Activated CD4-positive, alpha-beta T cell treated with anti-CD3 and anti-CD28 coated beads, Interleukin-2, amount 10 ng/mL, durations not matched to agents 24 days and 14 days (primary cell): ENCODE data around the gene USP4. TPM values are rescaled to one million over a fixed set of nuclear protein-coding genes. Genes with fewer than 3 reads are reported as not detected.
"Not testable (repeated sequence)": the region's sequence is repeated elsewhere in the genome, so short reads cannot be mapped to it uniquely, and the experiment has no call there.

Experiments used
- DNase-seq: peaks from one replicate; pipeline ENCODE4 v3.0.0; 2022
- H3K27ac Mint-ChIP-seq: one replicate; pipeline ENCODE4 v1.8.0; 2022; ENCODE audit warnings: mild to moderate bottlenecking, mixed read lengths
- H3K27me3 Mint-ChIP-seq: one replicate; pipeline ENCODE4 v1.8.0; 2022; ENCODE audit warnings: mixed read lengths
- H3K36me3 Mint-ChIP-seq: one replicate; pipeline ENCODE4 v1.8.0; 2022; ENCODE audit warnings: low read depth, mild to moderate bottlenecking, mixed read lengths
- H3K4me1 Mint-ChIP-seq: one replicate; pipeline ENCODE4 v1.8.0; 2021; ENCODE audit warnings: mixed read lengths
- H3K4me3 Mint-ChIP-seq: one replicate; pipeline ENCODE4 v1.8.0; 2022; ENCODE audit warnings: mild to moderate bottlenecking, moderate library complexity, mixed read lengths
- H3K9me3 Mint-ChIP-seq: one replicate; pipeline ENCODE4 v1.8.0; 2021; ENCODE audit warnings: mixed read lengths
- intact Hi-C: fragments of 100-400 bp; cut with micrococcal nuclease; formaldehyde crosslinking; loops from one replicate; pipeline ENCODE4 v1.15.1; 2023
- total RNA-seq: library from RNA; stranded (reverse); gene quantifications from 2 replicates; pipeline ENCODE4 v1.2.3, GENCODE V29; 2022

The USP4 gene
- total RNA-seq, 1 donor from 2014 or later, result 96.9 TPM

- peaks cover 25% of the 10 kb centered on the region for H3K4me1 Mint-ChIP-seq
- no peak for DNase-seq
- intact Hi-C loops, result no loop called here
- H3K9me3 Mint-ChIP-seq, result no peaks in the 10 kb centered on the region
- peaks cover 48% of the 10 kb centered on the region for H3K36me3 Mint-ChIP-seq
- H3K4me3 Mint-ChIP-seq, result no peak overlapping the region
- no peaks in the 10 kb centered on the region for H3K27me3 Mint-ChIP-seq
- no peak overlapping the region for H3K27ac Mint-ChIP-seq
Observed at GRCh38 chr3:49333916-49334633, 5.8 kb downstream of the USP4 start.

DNA sequence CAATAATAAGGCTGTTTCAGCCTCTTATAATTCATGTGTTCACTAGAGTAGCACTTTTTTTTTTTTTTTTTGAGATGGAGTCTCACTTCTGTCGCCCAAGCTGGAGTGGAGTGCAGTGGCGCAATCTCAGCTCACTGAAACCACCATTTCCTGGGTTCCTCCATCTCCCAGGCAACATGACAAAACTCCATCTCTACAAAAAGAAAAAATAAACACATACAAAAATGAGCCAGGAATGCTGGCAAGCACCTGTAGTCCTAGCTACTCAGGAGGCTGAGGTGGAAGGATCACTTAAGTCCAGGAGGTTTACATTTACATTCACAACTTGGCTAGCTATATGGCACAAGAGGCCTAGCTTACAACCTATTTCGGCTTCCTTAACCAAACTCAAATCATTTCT, 6.8 kb downstream of the USP4 start:
- peak overlapping the region; percentile 46 for H3K27ac Mint-ChIP-seq
- peaks cover 20% of the 10 kb centered on the region for H3K4me1 Mint-ChIP-seq
- no peaks in the 10 kb centered on the region for H3K9me3 Mint-ChIP-seq
- peak overlapping the region; percentile 43 for H3K4me3 Mint-ChIP-seq
- H3K27me3 Mint-ChIP-seq, result no peaks in the 10 kb centered on the region
- peak; percentile 65 for DNase-seq
- H3K36me3 Mint-ChIP-seq, result peaks cover 52% of the 10 kb centered on the region
- intact Hi-C loops, result no loop called here

GRCh38 chr3:49329186-49329585, 10.7 kb downstream of the USP4 start:
- H3K4me3 Mint-ChIP-seq, result no peak overlapping the region
- peaks cover 9% of the 10 kb centered on the region for H3K4me1 Mint-ChIP-seq
- H3K27me3 Mint-ChIP-seq, result no peaks in the 10 kb centered on the region
- intact Hi-C loops, result no loop called here
- no peaks in the 10 kb centered on the region for H3K9me3 Mint-ChIP-seq
- peaks cover 64% of the 10 kb centered on the region for H3K36me3 Mint-ChIP-seq
- DNase-seq, result no peak
- H3K27ac Mint-ChIP-seq, result no peak overlapping the region

DNA sequence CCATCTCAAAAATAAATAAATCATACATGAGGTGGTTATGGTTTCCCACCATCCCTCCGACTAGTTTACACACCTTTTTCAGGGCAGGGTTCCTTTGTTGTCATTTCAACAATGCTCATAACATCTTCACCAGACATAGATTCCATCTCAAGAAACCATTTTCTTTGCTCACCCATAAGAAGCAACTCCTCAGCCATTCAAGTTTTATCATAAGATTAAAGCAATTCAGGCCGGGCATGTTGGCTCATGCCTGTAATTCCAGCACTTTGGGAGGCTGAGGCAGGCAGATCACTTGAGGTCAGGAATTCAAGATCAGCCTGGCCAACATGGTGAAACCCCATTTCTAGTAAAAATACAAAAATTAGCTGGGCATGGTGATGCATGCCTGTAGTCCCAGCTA, 11.5 kb downstream of the USP4 start:
- H3K4me3 Mint-ChIP-seq, H3K27ac Mint-ChIP-seq, H3K27me3 Mint-ChIP-seq, H3K4me1 Mint-ChIP-seq, DNase-seq, intact Hi-C loops, H3K9me3 Mint-ChIP-seq: not testable (repeated sequence)
- peaks cover 64% of the 10 kb centered on the region for H3K36me3 Mint-ChIP-seq

- Mint-ChIP-seq H3K27me3 (no peaks in the 10 kb centered on the region), H3K9me3 (no peaks in the 10 kb centered on the region), H3K27ac (no peak overlapping the region), H3K4me3 (no peak overlapping the region), H3K36me3 (peaks cover 59% of the 10 kb centered on the region), H3K4me1 (peaks cover 2% of the 10 kb centered on the region)
- DNase-seq, result no peak
- intact Hi-C loops, result no loop called here
Observed at GRCh38 chr3:49327485-49327884, 12.4 kb downstream of the USP4 start.

GRCh38 chr3:49324768-49325167, 15.1 kb downstream of the USP4 start:
- intact Hi-C loops, result no loop called here
- Mint-ChIP-seq H3K9me3 (no peaks in the 10 kb centered on the region), H3K27me3 (no peaks in the 10 kb centered on the region), H3K4me1 (peaks cover 3% of the 10 kb centered on the region), H3K27ac (no peak overlapping the region), H3K4me3 (no peak overlapping the region), H3K36me3 (peaks cover 67% of the 10 kb centered on the region)
- no peak for DNase-seq

GRCh38 chr3:49316696-49317457, 23.0 kb downstream of the USP4 start:
- H3K4me3 Mint-ChIP-seq, result no peak overlapping the region
- intact Hi-C loops, result no loop called here
- peaks cover 8% of the 10 kb centered on the region for H3K4me1 Mint-ChIP-seq
- peaks cover 43% of the 10 kb centered on the region for H3K36me3 Mint-ChIP-seq
- H3K27ac Mint-ChIP-seq, result no peak overlapping the region
- no peak for DNase-seq
- H3K9me3 Mint-ChIP-seq, result no peaks in the 10 kb centered on the region
- no peaks in the 10 kb centered on the region for H3K27me3 Mint-ChIP-seq

- peaks cover 8% of the 10 kb centered on the region for H3K4me1 Mint-ChIP-seq
- no peaks in the 10 kb centered on the region for H3K27me3 Mint-ChIP-seq
- peak overlapping the region; percentile 41 for H3K27ac Mint-ChIP-seq
- no peak overlapping the region for H3K4me3 Mint-ChIP-seq
- intact Hi-C loops, result no loop called here
- DNase-seq, result no peak
- H3K36me3 Mint-ChIP-seq, result peaks cover 46% of the 10 kb centered on the region
- no peaks in the 10 kb centered on the region for H3K9me3 Mint-ChIP-seq
Observed at GRCh38 chr3:49313896-49314688, 25.8 kb downstream of the USP4 start.

- H3K27ac Mint-ChIP-seq, result no peak overlapping the region
- intact Hi-C loops, result no loop called here
- no peaks in the 10 kb centered on the region for H3K9me3 Mint-ChIP-seq
- H3K4me1 Mint-ChIP-seq, result peaks cover 8% of the 10 kb centered on the region
- H3K27me3 Mint-ChIP-seq, result no peaks in the 10 kb centered on the region
- no peak for DNase-seq
- peaks cover 51% of the 10 kb centered on the region for H3K36me3 Mint-ChIP-seq
- no peak overlapping the region for H3K4me3 Mint-ChIP-seq
Observed at GRCh38 chr3:49311283-49311682, 28.6 kb downstream of the USP4 start.

GRCh38 chr3:49310677-49311076, 29.2 kb downstream of the USP4 start:
- no peak for DNase-seq
- H3K27ac Mint-ChIP-seq, result no peak overlapping the region
- H3K4me1 Mint-ChIP-seq, result peaks cover 7% of the 10 kb centered on the region
- no peaks in the 10 kb centered on the region for H3K9me3 Mint-ChIP-seq
- no peak overlapping the region for H3K4me3 Mint-ChIP-seq
- H3K27me3 Mint-ChIP-seq, result no peaks in the 10 kb centered on the region
- intact Hi-C loops, result no loop called here
- peaks cover 53% of the 10 kb centered on the region for H3K36me3 Mint-ChIP-seq

DNA sequence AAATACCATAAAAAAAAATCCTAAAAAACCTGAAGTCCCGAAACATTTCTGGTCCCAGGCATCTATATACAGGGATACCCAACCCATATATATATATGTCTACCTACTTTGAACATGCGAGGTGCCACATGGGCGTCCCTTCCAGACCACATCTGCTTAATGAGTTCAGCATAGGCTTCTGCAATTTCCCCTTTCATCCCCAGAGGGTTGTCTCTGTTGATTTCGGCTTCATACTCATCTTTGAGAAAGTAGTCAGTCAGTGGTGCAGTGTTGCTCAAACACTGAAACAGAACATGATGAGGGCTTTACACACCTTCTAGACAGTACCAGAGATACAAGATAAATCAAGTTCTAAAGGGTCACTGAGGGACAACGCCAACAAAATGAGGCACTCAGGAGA, 34.2 kb downstream of the USP4 start:
- H3K4me3 Mint-ChIP-seq, result no peak overlapping the region
- H3K27me3 Mint-ChIP-seq, result no peaks in the 10 kb centered on the region
- no peak for DNase-seq
- no peak overlapping the region for H3K27ac Mint-ChIP-seq
- peaks cover 9% of the 10 kb centered on the region for H3K4me1 Mint-ChIP-seq
- no peaks in the 10 kb centered on the region for H3K9me3 Mint-ChIP-seq
- H3K36me3 Mint-ChIP-seq, result peaks cover 63% of the 10 kb centered on the region
- intact Hi-C loops, result no loop called here

GRCh38 chr3:49302613-49303012, 37.2 kb downstream of the USP4 start:
- no peak overlapping the region for H3K27ac Mint-ChIP-seq
- no peak for DNase-seq
- H3K27me3 Mint-ChIP-seq, result no peaks in the 10 kb centered on the region
- intact Hi-C loops, result no loop called here
- H3K4me1 Mint-ChIP-seq, result peaks cover 9% of the 10 kb centered on the region
- peaks cover 65% of the 10 kb centered on the region for H3K36me3 Mint-ChIP-seq
- no peak overlapping the region for H3K4me3 Mint-ChIP-seq
- H3K9me3 Mint-ChIP-seq, result no peaks in the 10 kb centered on the region

GRCh38 chr3:49300595-49300994, 39.3 kb downstream of the USP4 start:
- Mint-ChIP-seq H3K27me3 (no peaks in the 10 kb centered on the region), H3K9me3 (no peaks in the 10 kb centered on the region), H3K4me3 (no peak overlapping the region), H3K36me3 (peaks cover 65% of the 10 kb centered on the region), H3K27ac (no peak overlapping the region), H3K4me1 (peaks cover 9% of the 10 kb centered on the region)
- no peak for DNase-seq
- intact Hi-C loops, result no loop called here

GRCh38 chr3:49298511-49298910, 41.3 kb downstream of the USP4 start:
- peaks cover 9% of the 10 kb centered on the region for H3K4me1 Mint-ChIP-seq
- peaks cover 66% of the 10 kb centered on the region for H3K36me3 Mint-ChIP-seq
- no peak for DNase-seq
- no peak overlapping the region for H3K27ac Mint-ChIP-seq
- H3K4me3 Mint-ChIP-seq, result no peak overlapping the region
- intact Hi-C loops, result no loop called here
- H3K9me3 Mint-ChIP-seq, result no peaks in the 10 kb centered on the region
- no peaks in the 10 kb centered on the region for H3K27me3 Mint-ChIP-seq
